Activated CD8-positive, alpha-beta T cell treated with anti-CD3 and anti-CD28 coated beads for 36 hours (primary cell): ENCODE measurements around the gene TMUB1. TPM values are rescaled to one million over a fixed set of nuclear protein-coding genes. Genes with fewer than 3 reads are reported as not detected.

Experiments used
- ATAC-seq: fragments of 200-7000 bp; cut with Tn5 transposase; one replicate; pipeline ENCODE4 v1.10.0; 2021; ENCODE audit warnings: mild to moderate bottlenecking, moderate library complexity
- CTCF ChIA-PET: fragments of 350-600 bp; sonication (Branson Sonifier 250); formaldehyde crosslinking; loops from one replicate; lab custom pipeline; 2021; ENCODE audit warnings: antibody characterized with exemption; lab: Charles Lee
- POLR2A ChIA-PET: fragments of 350-600 bp; sonication (Branson Sonifier 250); formaldehyde crosslinking; loops from one replicate; lab custom pipeline; 2021; ENCODE audit warnings: antibody characterized with exemption; lab: Charles Lee
- DNase-seq: peaks from one replicate; pipeline ENCODE4 v3.0.0-alpha.2; 2020
- H3K27ac Mint-ChIP-seq: one replicate; pipeline ENCODE4 v1.8.0; 2021; ENCODE audit warnings: mild to moderate bottlenecking, mixed read lengths
- H3K27me3 Mint-ChIP-seq: one replicate; pipeline ENCODE4 v1.8.0; 2021; ENCODE audit warnings: mixed read lengths
- H3K36me3 Mint-ChIP-seq: one replicate; pipeline ENCODE4 v1.8.0; 2021; ENCODE audit warnings: low read depth, mixed read lengths
- H3K4me1 Mint-ChIP-seq: one replicate; pipeline ENCODE4 v1.8.0; 2021; ENCODE audit warnings: low read depth, mixed read lengths
- H3K4me3 Mint-ChIP-seq: one replicate; pipeline ENCODE4 v1.8.0; 2021; ENCODE audit warnings: mild to moderate bottlenecking, moderate library complexity, mixed read lengths
- H3K9me3 Mint-ChIP-seq: one replicate; pipeline ENCODE4 v1.8.0; 2021; ENCODE audit warnings: mixed read lengths
- intact Hi-C: fragments of 100-400 bp; cut with micrococcal nuclease; formaldehyde crosslinking; loops from one replicate; pipeline ENCODE4 v1.10.0; 2022
- total RNA-seq, 2 experiments: library from RNA; stranded (reverse); gene quantifications; one replicate each; pipeline ENCODE4 v1.2.3, GENCODE V29; 2021
- TF ChIP-seq, protein P1 (sequence below): fragments of 200-600 bp; IDR thresholded peaks from one replicate; pipeline ENCODE4 v1.8.0; 2022; ENCODE audit warnings: antibody characterized with exemption, mild to moderate bottlenecking

Gene TMUB1, protein sequence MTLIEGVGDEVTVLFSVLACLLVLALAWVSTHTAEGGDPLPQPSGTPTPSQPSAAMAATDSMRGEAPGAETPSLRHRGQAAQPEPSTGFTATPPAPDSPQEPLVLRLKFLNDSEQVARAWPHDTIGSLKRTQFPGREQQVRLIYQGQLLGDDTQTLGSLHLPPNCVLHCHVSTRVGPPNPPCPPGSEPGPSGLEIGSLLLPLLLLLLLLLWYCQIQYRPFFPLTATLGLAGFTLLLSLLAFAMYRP
- total RNA-seq = 10 to 100 TPM; 59.7 to 64.2 TPM

DNA sequence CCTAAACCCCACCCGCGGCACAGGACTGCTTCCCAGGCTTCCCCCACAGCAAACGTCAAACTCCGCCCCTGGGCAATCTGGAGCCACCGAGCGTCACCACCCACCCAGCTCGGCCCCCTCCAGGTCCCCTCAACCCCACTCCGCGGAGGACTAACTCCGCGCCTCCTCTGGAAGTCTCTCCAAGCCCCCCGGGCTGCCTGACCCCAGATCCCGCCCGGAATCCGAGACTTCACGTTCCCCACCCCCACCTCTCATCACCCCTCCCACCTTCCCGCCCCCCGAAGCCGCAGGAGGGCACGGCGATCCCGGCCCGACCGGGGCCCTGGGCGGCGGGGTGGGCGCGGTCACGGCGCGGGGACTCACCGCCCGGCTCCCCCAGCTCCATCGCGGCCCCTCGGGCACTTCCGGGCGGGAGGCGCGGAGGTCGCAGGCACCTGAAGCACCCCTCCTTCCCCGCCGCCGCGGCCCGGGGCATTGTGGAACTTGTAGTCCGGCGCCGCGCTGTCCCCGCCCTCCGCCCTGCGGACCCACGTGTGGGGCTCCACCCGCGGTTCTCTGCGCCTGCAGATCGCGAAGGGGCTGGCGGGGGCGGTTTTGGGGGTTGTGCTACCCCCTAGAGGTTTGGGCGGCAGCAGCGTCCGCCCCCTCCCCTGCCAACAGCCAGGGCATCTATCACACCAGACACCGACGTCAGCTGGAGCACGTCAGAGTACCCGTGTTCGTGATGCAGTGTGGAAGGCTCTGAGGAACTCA lies at the start of gene TMUB1:
Gene TMUB1, minus strand, starts transcription at position 423 of the 753 bp plus-strand sequence. CDS start 930 bp downstream, outside the sequence.
- POLR2A ChIA-PET = interaction anchor here (1.1 to 1.3 kb wide), 3 partner anchors 25 to 75 kb away, joined by 3 to 4 read pairs (median 3); partner anchors contain the start of gene ABCB8
- CTCF ChIA-PET = interaction anchor here (1.0 to 3.7 kb wide), 8 partner anchors 23 to 120 kb away, joined by 3 to 38 read pairs (median 3); no protein-coding TSS in a partner anchor
- TF ChIP-seq, protein P1, sequence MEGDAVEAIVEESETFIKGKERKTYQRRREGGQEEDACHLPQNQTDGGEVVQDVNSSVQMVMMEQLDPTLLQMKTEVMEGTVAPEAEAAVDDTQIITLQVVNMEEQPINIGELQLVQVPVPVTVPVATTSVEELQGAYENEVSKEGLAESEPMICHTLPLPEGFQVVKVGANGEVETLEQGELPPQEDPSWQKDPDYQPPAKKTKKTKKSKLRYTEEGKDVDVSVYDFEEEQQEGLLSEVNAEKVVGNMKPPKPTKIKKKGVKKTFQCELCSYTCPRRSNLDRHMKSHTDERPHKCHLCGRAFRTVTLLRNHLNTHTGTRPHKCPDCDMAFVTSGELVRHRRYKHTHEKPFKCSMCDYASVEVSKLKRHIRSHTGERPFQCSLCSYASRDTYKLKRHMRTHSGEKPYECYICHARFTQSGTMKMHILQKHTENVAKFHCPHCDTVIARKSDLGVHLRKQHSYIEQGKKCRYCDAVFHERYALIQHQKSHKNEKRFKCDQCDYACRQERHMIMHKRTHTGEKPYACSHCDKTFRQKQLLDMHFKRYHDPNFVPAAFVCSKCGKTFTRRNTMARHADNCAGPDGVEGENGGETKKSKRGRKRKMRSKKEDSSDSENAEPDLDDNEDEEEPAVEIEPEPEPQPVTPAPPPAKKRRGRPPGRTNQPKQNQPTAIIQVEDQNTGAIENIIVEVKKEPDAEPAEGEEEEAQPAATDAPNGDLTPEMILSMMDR = no peak
- Mint-ChIP-seq H3K9me3 (no peaks in the 10 kb centered on the region), H3K4me3 (peak within 1 kb of the TSS; percentile 99), H3K36me3 (peaks cover 16% of the 10 kb centered on the region), H3K27me3 (peaks cover 17% of the 10 kb centered on the region), H3K4me1 (peaks cover 41% of the 10 kb centered on the region), H3K27ac (peak within 1 kb of the TSS; percentile 95)
- intact Hi-C loops = loop anchor here (2.0 kb wide), 1 partner anchor 24 kb away; the partner anchor contains the start of gene SLC4A2
- ATAC-seq (peak; percentile 65), DNase-seq (peak; percentile 90)

DNA sequence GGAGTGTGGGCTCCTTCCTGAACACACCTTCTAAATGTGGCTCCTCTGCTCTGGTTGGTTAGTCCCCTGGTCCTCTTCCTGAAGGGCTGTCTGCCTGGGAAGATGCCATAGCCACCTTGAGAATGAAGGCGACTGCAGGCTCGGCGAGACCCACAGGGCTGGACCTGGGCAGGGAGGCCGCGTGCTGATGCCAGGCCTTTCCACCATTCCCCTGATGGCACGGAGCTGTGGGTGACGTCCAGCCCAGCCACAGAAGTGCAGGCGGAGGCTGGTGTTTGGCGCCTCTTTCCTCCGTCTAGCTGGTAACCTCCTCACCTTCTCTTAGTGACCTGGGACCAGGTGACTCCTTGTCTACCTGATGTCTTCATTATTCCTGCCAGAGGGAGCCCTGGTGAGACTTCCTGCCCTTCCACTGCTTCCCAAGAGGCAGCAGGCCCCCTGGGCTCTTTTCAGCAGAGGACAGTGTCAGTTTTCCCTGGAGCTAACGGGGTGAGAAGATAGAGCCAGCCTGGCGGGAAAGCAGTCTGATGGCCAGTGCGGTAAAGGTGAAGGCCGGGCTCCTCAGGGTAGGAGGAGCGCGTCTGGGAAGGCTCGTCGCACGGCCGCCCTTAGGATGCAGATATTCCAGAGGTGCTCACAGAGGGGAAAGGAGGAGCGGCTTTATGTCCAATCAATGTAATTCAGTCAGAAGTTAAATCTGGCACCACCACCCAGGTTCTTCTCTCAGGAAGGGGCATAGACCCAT lies 49.3 kb upstream of the TMUB1 start:
- Mint-ChIP-seq H3K27me3 (no peaks in the 10 kb centered on the region), H3K9me3 (no peaks in the 10 kb centered on the region), H3K36me3 (no peaks in the 10 kb centered on the region), H3K4me3 (no peak overlapping the region), H3K27ac (no peak overlapping the region), H3K4me1 (no peaks in the 10 kb centered on the region)
- ChIA-PET POLR2A (no interaction called here), CTCF (no interaction called here)
- TF ChIP-seq, protein P1 = no peak
- no peak for ATAC-seq
- DNase-seq = no peak
- intact Hi-C loops = no loop called here

DNA sequence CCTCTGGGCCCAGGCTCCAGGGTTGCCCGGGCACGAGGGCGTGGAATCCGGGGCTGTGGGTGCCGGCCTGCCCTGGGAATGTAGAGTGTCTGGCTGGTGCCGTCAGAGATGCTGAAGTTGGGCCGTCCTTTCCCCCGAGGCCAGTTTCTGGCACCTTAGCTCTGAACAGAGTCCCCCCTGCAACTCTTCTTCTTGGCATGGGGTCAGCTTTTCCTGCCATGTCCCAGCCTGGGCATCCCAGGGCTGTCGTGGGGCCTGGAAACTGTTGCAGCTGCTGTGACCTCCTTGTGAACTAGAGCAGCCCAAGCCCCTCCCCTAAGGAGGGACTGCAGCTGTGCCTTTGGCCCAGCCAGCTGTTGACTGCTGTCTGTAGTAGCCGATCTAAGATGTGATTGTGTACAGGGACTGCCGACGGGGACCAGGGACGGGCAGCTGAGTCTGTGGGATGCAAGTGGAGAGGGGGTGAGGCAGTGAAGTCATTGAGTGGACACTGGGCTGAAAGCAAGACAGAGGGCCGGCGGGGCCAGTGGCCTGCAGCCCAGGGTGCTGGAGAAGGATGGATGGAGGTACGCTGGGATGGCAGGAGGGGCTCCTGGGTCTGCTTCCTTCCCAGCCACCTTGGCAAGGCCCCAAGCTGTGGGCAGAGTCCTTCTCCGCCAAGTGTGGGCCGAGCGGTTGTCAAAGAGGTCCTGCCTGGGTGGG lies 48.5 kb upstream of the TMUB1 start:
- H3K27ac Mint-ChIP-seq = no peak overlapping the region
- CTCF ChIA-PET = no interaction called here
- no peaks in the 10 kb centered on the region for H3K4me1 Mint-ChIP-seq
- H3K9me3 Mint-ChIP-seq = no peaks in the 10 kb centered on the region
- TF ChIP-seq, protein P1 = no peak
- H3K27me3 Mint-ChIP-seq = no peaks in the 10 kb centered on the region
- no peak overlapping the region for H3K4me3 Mint-ChIP-seq
- POLR2A ChIA-PET = no interaction called here
- intact Hi-C loops = no loop called here
- no peak for DNase-seq
- no peak for ATAC-seq
- H3K36me3 Mint-ChIP-seq = no peaks in the 10 kb centered on the region

DNA sequence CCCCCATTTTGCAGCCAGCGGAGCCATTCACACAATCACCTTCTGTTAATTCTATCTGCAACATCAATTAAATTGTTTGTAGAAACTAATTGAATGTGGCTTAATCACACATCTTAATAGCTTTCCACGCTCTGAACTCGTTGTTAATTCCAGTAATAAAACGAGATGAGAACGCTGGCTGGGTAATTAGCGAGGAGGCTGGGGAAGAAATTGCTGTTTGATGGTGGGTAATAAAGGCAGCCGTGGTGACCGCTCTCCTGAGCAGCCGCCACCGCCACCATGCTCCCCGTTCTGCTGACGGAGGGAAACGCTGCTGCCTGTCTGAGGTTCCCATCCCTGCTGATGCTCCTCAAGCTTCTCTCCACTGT lies 47.9 kb upstream of the TMUB1 start:
- ChIA-PET CTCF (no interaction called here), POLR2A (no interaction called here)
- Mint-ChIP-seq H3K27ac (no peak overlapping the region), H3K4me1 (no peaks in the 10 kb centered on the region), H3K4me3 (no peak overlapping the region), H3K9me3 (no peaks in the 10 kb centered on the region), H3K27me3 (no peaks in the 10 kb centered on the region), H3K36me3 (no peaks in the 10 kb centered on the region)
- intact Hi-C loops = no loop called here
- ATAC-seq (no peak), DNase-seq (no peak)
- TF ChIP-seq, protein P1 = no peak
